GM10248 (cell line): ENCODE results near the gene CCDC82.

ENCODE experiments used
- CTCF ChIA-PET: fragments of 300-600 bp; sonication (Branson Sonifier 250); formaldehyde crosslinking; extraction: SDS; loops from one replicate; lab custom pipeline; 2021; ENCODE audit warnings: antibody characterized with exemption; lab: Yijun Ruan, JAX
- POLR2A ChIA-PET: fragments of 350-650 bp; sonication (Branson Sonifier 250); formaldehyde crosslinking; extraction: SDS; loops from one replicate; lab custom pipeline; 2020; ENCODE audit warnings: antibody characterized with exemption; lab: Yijun Ruan, JAX
- DNase-seq: peaks from one replicate; pipeline ENCODE4 v3.0.0; 2012; ENCODE audit errors: extremely low spot score
- TF ChIP-seq, protein P1 (sequence below): IDR thresholded peaks from 2 replicates; pipeline ENCODE4 v1.5.1; 2012; ENCODE audit warnings: mild to moderate bottlenecking, low read depth; ENCODE audit errors: extremely low read depth, missing control alignments, control extremely low read depth

CCDC82 gene

GRCh38 chr11:96328395-96329010 is 61.2 kb downstream of the CCDC82 start:
- CTCF ChIA-PET, result interaction anchor here (0.7 to 1.4 kb wide), 5 partner anchors 9 to 18 kb away, joined by 3 to 5 read pairs (median 3); no protein-coding TSS in a partner anchor
- DNase-seq, result no peak
- TF ChIP-seq, protein P1, sequence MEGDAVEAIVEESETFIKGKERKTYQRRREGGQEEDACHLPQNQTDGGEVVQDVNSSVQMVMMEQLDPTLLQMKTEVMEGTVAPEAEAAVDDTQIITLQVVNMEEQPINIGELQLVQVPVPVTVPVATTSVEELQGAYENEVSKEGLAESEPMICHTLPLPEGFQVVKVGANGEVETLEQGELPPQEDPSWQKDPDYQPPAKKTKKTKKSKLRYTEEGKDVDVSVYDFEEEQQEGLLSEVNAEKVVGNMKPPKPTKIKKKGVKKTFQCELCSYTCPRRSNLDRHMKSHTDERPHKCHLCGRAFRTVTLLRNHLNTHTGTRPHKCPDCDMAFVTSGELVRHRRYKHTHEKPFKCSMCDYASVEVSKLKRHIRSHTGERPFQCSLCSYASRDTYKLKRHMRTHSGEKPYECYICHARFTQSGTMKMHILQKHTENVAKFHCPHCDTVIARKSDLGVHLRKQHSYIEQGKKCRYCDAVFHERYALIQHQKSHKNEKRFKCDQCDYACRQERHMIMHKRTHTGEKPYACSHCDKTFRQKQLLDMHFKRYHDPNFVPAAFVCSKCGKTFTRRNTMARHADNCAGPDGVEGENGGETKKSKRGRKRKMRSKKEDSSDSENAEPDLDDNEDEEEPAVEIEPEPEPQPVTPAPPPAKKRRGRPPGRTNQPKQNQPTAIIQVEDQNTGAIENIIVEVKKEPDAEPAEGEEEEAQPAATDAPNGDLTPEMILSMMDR, result no peak
- POLR2A ChIA-PET, result no interaction called here

DNA sequence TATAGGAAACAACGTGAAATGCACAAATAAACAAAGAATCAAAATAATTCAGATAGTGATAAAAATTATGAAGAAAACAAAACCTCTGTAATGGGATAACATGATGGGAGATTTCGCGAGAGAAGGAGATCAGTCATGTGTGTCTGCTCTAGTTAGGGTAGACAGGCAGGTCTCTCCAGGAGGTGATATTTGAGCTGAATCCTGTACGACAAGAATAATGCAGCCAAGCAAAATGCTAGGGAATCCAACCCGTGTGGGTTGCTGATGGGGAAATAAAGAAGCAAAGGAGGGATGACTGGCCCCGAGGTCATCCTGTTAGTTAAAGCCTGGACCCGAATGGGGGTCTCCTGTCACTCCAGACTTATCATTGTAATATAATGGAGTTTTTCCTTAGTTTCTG is 62.8 kb downstream of the CCDC82 start:
- ChIA-PET POLR2A (no interaction called here), CTCF (interaction anchor here (0.8 to 1.0 kb wide), 2 partner anchors 9 to 35 kb away, joined by 3 read pairs; no protein-coding TSS in a partner anchor)
- TF ChIP-seq, protein P1, result no peak

DNA sequence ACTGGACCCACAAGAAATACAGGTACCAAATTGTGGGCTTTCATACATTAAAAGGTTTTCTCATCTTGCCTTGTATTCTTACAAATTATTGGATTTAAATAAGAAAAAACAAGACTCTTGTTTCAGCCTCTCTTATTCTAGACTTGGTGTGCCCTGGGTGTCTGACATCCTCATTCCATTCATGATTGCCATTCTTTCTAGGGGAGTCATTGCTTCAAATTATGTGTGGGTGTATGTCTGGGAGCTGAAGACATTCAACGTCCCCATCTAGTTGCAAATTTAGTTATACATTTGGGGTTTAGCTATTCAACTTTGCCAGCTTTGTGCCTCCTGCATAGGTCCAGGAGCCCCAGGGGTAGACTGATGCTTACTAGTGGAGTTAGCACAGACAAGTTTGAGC is 64.8 kb downstream of the CCDC82 start:
- TF ChIP-seq, protein P1, result no peak
- no peak for DNase-seq

More for the DNA sequence above, 62.8 kb downstream of the CCDC82 start:
- no peak for DNase-seq

GRCh38 chr11:96323642-96323985 is 66.1 kb downstream of the CCDC82 start:
- TF ChIP-seq, protein P1, result no peak
- DNase-seq, result no peak
- CTCF ChIA-PET, result interaction anchor here (0.9 to 1.1 kb wide), 3 partner anchors 17 to 23 kb away, joined by 3 read pairs; no protein-coding TSS in a partner anchor
- POLR2A ChIA-PET, result no interaction called here

More for the DNA sequence above, 64.8 kb downstream of the CCDC82 start:
- CTCF ChIA-PET, result interaction anchor here (0.8 to 1.8 kb wide), 6 partner anchors 14 to 49 kb away, joined by 3 to 5 read pairs (median 4); partner anchors contain the start of gene MAML2
- POLR2A ChIA-PET, result interaction anchor here (1.3 kb wide), 1 partner anchor 18 kb away, joined by 4 read pairs; the partner anchor contains the start of gene MAML2

DNA sequence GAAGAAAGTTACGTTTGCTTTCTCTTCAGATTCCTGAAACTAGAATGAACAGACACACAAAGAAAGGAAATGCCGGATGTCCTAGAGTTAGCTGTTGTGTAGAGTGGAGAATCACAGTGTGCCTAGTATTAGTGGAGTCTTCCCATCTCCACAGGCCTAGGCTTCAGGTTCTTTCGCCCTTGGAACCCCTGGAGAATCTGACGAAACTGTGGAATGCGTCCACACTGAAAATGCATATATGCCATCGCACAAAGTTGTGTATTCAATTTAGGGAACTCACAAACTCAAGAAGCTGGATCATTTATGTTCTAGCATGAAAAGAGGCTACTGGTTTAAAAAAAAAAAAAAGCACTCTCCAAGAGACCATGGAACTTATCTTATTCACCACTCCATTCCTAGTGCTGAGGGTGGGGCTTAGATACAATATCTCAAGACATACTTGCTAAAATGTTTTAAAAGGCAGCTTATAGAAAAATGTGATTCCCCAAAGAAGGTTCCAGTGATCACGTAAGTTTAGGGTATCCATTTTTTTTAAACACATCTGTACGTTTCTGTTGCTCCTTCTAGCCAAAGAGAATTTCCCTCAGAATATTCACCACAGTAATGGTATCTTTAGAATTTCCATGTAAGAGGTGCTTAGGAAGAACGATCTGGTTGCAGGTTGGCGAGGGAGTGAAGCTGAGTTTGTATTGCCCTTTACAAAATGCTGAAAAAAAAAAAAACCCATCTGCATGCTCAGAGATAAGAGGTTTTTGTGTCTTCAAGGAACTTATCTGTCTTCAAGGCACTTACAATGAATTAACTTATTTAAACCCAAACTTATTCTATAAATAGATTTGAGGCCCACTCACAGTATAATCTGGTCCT is 66.7 kb downstream of the CCDC82 start:
- DNase-seq, result no peak
- ChIA-PET POLR2A (no interaction called here), CTCF (interaction anchor here (0.9 to 1.1 kb wide), 4 partner anchors 8 to 23 kb away, joined by 3 to 4 read pairs (median 3); no protein-coding TSS in a partner anchor)
- TF ChIP-seq, protein P1, result no peak

- CTCF ChIA-PET, result interaction anchor here (1.2 to 1.8 kb wide), 5 partner anchors 10 to 21 kb away, joined by 3 to 5 read pairs (median 4); partner anchors contain the start of gene MAML2
- POLR2A ChIA-PET, result no interaction called here
Observed at GRCh38 chr11:96321091-96321490, 68.6 kb downstream of the CCDC82 start.

More at GRCh38 chr11:96321091-96321490, 68.6 kb downstream of the CCDC82 start:
- TF ChIP-seq, protein P1, result no peak
- DNase-seq, result no peak
